GM19099 (cell line): ENCODE results near the gene ZG16.

Experiments
- POLR2A ChIP-seq: IDR thresholded peaks from 3 replicates; pipeline ENCODE4 v1.6.1; 2011; ENCODE audit warnings: low read depth; ENCODE audit not compliant: insufficient read length; ENCODE audit errors: extremely low read depth

Gene ZG16

DNA sequence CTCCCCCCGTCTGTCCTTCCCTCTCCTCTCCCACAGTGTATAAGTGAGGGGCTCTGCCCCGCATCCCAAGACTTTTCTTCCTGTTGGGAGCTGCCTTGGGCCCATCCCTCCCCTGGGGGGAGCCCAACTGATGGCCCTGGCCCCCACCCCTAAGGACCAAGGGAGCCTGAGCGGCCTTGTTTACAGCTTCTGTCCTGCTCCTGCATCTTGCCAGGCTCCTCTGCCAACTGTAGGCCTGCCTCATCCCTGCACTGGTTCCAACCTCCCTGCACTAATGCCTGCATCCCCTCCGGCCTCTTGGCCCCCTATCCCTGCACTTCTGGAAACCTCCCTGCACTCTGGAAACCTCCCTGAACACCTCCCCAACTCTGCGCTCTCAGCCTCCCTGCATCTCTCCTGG is 36.5 kb downstream of the ZG16 start:
- no peak for TF ChIP-seq POLR2A

GRCh38 chr16:29815032-29815721 is 37.1 kb downstream of the ZG16 start:
- no peak for TF ChIP-seq POLR2A

DNA sequence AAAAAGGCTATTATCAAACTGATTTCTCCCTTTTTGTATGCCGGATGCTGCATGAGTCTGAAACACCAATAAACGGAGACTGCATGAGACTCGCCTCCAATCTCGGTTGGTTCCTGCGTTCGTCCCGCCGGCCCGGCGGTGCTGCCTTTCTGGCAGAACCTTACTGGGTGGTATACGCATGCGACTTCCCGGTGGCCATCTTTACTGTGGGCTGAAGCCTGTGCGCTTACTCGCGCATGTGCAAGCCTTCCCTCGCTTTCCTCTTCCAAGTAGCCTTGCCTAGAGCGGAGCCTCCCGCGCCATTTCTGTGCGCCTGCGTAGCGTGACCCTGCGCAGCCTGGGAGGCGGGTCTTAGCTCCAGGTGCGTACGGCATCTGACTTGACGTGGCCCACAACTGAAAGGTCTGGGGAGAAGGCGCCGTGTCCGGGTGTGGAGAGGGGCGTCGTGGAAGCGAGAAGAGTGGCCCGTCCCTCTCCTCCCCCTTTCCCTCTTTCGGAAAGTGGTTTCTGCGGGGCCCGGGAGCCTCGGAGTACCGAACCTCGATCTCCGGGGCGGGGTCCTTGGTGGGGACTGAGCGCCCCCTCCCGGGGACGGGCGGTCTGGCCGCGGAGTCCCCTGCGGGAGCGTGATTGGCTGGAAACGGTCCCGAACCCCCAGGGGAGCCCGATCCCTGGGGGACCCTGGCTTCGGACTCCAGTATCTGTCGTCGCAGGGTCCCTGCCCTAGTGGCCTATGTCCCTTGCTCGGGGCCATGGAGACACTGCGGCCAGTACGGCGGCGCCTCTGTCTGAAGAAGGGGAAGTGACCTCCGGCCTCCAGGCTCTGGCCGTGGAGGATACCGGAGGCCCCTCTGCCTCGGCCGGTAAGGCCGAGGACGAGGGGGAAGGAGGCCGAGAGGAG is 38.0 kb downstream of the ZG16 start, which contains the start of gene PAGR1:
Gene PAGR1 (plus strand): TSS at position 360 of the 901 bp plus-strand sequence. CDS start 374 bp downstream, at position 734.
- TF ChIP-seq POLR2A = peak; percentile 90

GRCh38 chr16:29816694-29817441 is 38.8 kb downstream of the ZG16 start:
- no peak for TF ChIP-seq POLR2A

DNA sequence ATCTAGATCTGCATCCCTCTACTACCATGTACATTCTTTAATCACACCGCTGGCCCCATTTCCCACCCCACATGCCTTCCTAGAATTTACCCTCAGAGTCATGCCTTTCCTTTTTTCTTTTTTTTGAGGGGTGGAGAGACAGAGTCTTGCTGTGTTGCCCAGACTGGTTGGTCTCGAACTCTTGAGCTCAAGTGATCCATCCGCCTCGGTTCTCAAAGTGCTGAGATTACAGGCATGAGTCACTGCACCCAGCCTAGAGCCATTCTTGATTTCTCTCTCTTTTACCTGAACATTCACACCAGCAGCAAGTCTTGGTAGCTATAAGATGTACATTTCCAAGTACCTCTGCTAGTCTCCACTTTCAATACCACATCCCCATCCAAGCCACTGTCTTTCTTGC is 40.0 kb downstream of the ZG16 start:
- TF ChIP-seq POLR2A = no peak

GRCh38 chr16:29819506-29819905 is 41.5 kb downstream of the ZG16 start:
- no peak for TF ChIP-seq POLR2A

DNA sequence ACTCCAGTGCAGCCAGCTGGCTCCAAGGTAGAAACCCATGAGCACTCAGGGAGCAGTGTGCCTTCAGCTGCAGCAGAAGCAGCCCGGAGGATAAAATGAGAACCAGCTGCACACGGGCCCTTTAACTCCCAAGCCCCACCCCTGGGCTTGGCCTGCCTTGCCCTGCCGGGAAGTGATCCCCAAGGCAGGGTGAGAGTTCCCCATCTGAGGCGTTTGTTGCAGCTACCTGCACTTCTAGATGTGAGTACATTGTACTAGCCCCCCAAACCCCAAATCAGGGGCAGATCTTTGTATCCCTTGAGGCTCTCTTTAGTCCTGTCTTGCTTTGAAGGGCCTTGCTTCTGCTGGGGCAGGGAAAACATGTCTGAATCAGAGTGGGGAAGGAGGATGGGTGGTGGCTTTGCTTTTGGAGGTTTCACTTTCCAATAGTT is 42.2 kb downstream of the ZG16 start, which contains the start of gene MVP:
Gene MVP (plus strand): TSS at position 192 of the 431 bp plus-strand sequence. CDS start 10,088 bp downstream, outside the sequence.
- peak; percentile 64 for TF ChIP-seq POLR2A

DNA sequence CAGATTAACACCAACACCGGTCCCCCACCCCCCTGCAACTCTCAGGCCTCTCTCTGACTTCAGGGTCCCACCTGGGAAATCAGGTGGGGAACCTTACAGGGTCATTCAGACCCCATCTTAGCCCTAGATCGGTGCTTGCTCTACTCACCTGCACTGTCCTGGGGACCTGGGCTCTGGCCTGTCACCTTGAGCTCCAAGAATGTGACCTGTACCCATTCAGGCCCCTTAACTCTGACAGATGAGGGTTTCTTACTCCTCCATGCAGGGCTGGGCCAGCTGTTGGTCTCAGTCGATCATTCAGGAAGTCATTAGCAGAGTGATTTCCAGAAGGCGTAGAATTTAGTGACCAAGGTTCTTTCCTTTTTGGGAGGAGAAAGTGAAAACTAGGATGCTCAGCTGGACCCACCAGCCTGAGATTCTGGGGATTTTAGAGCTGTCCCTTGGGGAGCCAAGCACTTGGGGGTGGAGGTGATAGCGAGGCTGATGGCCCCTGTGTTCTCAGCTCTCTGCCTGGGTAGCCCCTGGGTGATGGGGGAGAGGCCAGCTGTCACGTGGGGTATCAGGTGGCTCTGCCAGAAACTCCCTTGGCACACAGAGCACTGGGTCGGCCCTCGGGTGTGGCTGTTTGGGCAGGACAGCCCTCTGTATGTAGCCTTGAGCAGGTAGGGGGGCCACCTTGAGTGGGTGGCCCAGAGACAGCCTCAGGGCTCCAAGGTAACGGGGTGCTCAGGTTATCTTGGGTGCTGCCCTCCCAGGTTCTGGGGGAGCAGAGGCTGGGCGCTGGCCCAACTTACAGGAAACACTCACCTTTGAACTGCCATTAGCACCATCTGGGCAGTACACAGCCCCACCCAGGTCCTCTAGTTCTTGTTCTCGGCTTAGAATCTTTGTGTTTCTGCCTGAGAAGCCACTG is 42.9 kb downstream of the ZG16 start:
- TF ChIP-seq POLR2A = peak; percentile 74

DNA sequence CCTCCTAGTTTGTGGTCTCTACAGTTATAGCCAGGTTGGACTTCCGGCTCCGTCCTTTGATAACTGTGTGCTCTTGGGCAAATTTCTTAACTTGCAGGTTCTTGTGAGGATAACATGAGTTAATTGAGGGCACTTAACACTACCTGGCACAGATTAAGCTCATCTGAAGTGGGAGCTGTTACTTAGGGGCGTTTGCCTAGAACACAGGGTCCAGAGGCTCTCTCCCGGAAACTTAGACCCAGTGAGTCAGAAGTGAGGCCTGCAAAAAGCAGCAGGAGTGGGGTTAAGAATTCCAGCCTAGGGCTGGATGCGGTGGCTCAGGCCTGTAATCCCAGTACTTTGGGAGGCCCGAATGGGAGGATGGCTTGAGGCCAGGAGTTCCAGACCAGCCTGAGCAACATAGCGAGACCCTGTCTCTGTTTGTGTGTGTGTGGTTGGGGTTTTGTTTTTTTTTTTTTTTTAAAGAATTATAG is 43.6 kb downstream of the ZG16 start:
- no peak for TF ChIP-seq POLR2A

DNA sequence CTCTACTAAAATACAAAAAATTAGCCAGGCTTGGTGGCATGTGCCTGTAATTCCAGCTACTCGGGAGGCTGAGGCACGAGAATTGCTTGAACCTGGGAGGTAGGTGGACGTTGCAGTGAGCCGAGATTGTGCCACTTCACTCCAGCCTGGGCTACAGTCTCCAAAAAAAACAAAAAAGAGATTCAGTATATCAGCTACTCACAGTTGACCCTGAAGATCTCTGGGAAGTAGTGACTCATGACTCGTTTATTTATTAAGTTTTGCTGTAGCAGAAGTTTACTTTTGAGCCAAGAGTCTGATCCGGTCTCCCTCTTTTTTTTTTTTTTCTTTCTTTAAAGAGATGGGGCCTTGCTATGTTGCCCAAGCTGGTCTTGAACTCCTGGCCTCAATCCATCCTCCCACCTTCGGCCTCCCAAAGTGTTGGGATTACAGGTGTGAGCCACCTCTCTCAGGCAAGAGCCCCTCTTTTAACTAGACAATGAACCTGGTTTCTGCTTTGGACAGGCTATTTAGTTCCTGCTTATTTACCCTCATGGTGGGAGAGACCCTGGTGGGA is 46.6 kb downstream of the ZG16 start:
- TF ChIP-seq POLR2A = no peak

DNA sequence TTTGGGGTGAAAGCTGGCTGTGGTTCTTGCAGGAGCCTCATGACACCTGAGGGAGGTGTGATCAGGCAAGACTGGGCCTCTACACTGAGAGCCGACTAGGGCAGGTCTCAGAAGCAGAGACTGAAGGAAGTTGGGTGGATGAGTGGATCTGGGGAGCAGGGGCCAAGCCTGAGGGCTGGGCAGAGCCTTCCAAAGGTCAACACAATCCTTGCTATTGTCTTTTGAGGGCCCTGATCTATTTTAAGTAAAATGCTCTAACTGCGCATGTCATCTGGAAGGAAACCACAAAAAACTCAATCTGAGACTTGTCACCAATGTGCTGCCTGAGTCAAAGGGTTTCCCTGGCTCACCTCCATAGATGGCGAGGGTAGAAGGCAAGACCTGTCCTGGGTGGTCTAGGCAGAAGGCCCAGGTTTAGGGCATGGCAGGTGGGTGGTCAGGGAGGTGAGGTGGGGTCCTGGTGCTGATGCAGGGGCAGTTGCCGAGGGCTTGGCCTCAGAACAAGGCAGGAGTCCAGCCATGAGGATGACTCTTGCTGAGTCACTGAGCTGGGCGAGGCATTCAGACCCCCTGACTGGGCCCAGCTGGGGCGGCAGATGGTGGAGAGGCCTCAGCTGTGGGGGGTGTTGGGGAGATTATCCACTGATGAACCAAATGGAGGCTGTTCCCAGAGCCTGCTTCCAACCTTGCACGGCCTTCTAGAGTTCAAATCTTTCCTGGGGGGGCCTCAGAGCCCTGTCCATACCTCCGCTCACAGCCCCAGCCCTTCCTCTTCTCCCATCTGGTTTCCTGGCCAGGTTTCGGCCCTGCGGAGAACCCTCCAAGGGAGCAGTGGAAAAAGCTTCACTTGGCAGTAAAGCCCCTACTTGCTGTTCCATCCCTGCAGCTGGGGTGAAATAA is 47.3 kb downstream of the ZG16 start:
- TF ChIP-seq POLR2A = no peak

GRCh38 chr16:29826342-29826695 is 48.3 kb downstream of the ZG16 start:
- TF ChIP-seq POLR2A = no peak

DNA sequence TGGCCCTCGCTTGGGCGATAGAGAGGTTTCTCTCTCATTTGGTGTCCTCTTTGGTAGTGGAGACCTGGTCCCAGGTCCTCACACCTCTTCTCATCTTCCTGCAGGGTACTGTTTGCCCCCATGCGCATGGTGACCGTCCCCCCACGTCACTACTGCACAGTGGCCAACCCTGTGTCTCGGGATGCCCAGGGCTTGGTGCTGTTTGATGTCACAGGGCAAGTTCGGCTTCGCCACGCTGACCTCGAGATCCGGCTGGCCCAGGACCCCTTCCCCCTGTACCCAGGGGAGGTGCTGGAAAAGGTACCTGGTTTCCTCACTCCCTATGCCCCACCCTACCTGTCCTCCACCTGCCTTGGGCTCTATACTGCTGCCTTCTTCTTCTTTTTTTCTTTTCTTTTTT is 52.7 kb downstream of the ZG16 start:
- no peak for TF ChIP-seq POLR2A
